ENCODE results near the gene TSHZ2.

Gene TSHZ2

GRCh38 chr20:53061192-53062108 lies 89.3 kb downstream of the TSHZ2 start:
- DNase-seq (ENCODE audit: low read depth, low spot score): no peak
- H3K36me3 ChIP-seq (ENCODE audit: control insufficient read depth, insufficient read depth, low read length): no peaks in the 10 kb centered on the region
- no peak overlapping the region for H3K4me3 ChIP-seq (ENCODE audit: low read length)
- H3K27me3 ChIP-seq (ENCODE audit: control insufficient read depth, insufficient read depth, low read length): no peaks in the 10 kb centered on the region
- WGBS (ENCODE audit: insufficient coverage, insufficient read length): no CpG with 5 or more reads among the region's 2 CpGs
- no peak overlapping the region for H3K27ac ChIP-seq (ENCODE audit: low read length)
- no peaks in the 10 kb centered on the region for H3K9me3 ChIP-seq (ENCODE audit: control insufficient read depth, insufficient read depth, low read length)
- no peaks in the 10 kb centered on the region for H3K4me1 ChIP-seq (ENCODE audit: control insufficient read depth, insufficient read depth, low read length)

GRCh38 chr20:53064935-53065334 lies 92.8 kb downstream of the TSHZ2 start:
- Histone ChIP-seq H3K4me3 (ENCODE audit: low read length) (no peak overlapping the region), H3K9me3 (ENCODE audit: control insufficient read depth, insufficient read depth, low read length) (no peaks in the 10 kb centered on the region), H3K36me3 (ENCODE audit: control insufficient read depth, insufficient read depth, low read length) (no peaks in the 10 kb centered on the region), H3K27ac (ENCODE audit: low read length) (no peak overlapping the region), H3K27me3 (ENCODE audit: control insufficient read depth, insufficient read depth, low read length) (no peaks in the 10 kb centered on the region), H3K4me1 (ENCODE audit: control insufficient read depth, insufficient read depth, low read length) (no peaks in the 10 kb centered on the region)
- WGBS (ENCODE audit: insufficient coverage, insufficient read length): no CpG with 5 or more reads among the region's 7 CpGs
- no peak for DNase-seq (ENCODE audit: low read depth, low spot score)

DNA sequence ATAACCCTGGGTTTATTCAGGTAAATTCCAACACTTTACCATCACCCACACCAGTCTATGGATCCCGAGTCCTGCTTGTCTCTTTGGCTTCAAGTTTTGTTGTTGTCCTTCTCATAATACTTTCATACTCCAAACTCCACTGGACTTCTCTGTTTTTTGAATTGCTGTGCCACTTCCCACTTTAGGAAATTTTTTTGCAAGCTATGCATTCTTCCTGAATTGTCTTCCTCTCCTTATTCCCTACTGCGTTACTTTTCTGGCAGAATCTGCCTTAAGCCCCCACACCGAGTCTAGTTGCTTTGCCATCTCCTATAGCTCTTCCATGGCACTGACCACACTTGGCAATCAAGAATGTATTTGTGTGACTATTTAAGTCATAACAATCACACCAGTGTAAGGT lies 96.1 kb downstream of the TSHZ2 start:
- no peak overlapping the region for H3K4me3 ChIP-seq (ENCODE audit: low read length)
- no CpG with 5 or more reads among the region's 3 CpGs for WGBS (ENCODE audit: insufficient coverage, insufficient read length)
- H3K36me3 ChIP-seq (ENCODE audit: control insufficient read depth, insufficient read depth, low read length): no peaks in the 10 kb centered on the region
- no peaks in the 10 kb centered on the region for H3K27me3 ChIP-seq (ENCODE audit: control insufficient read depth, insufficient read depth, low read length)
- no peak overlapping the region for H3K27ac ChIP-seq (ENCODE audit: low read length)
- DNase-seq (ENCODE audit: low read depth, low spot score): no peak
- H3K9me3 ChIP-seq (ENCODE audit: control insufficient read depth, insufficient read depth, low read length): no peaks in the 10 kb centered on the region
- no peaks in the 10 kb centered on the region for H3K4me1 ChIP-seq (ENCODE audit: control insufficient read depth, insufficient read depth, low read length)

DNA sequence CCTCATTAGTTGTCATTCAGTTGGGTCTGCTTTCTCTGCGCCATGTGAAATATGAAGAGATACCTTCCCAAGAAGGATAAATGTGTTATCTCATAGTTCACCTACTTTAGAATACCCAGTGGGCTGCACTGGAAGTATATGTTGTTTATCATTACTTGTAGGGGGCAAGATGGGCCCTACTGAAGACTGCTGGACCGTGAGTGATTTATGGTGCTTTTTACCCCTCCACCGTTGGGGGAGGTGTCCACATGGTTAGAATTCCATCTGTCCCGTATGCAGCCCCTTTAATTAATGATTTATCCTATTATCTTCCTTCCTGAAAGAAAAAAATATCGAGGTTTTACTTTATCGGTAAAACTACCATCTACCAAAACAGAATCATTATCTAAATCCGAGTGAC lies 97.0 kb downstream of the TSHZ2 start:
- Histone ChIP-seq H3K4me3 (ENCODE audit: low read length) (no peak overlapping the region), H3K27me3 (ENCODE audit: control insufficient read depth, insufficient read depth, low read length) (no peaks in the 10 kb centered on the region), H3K27ac (ENCODE audit: low read length) (no peak overlapping the region), H3K9me3 (ENCODE audit: control insufficient read depth, insufficient read depth, low read length) (no peaks in the 10 kb centered on the region), H3K36me3 (ENCODE audit: control insufficient read depth, insufficient read depth, low read length) (no peaks in the 10 kb centered on the region), H3K4me1 (ENCODE audit: control insufficient read depth, insufficient read depth, low read length) (no peaks in the 10 kb centered on the region)
- DNase-seq (ENCODE audit: low read depth, low spot score): no peak
- no CpG with 5 or more reads among the region's 7 CpGs for WGBS (ENCODE audit: insufficient coverage, insufficient read length)

GRCh38 chr20:53070224-53070623 lies 98.1 kb downstream of the TSHZ2 start:
- Histone ChIP-seq H3K27me3 (ENCODE audit: control insufficient read depth, insufficient read depth, low read length) (no peaks in the 10 kb centered on the region), H3K9me3 (ENCODE audit: control insufficient read depth, insufficient read depth, low read length) (no peaks in the 10 kb centered on the region), H3K4me1 (ENCODE audit: control insufficient read depth, insufficient read depth, low read length) (no peaks in the 10 kb centered on the region), H3K4me3 (ENCODE audit: low read length) (no peak overlapping the region), H3K27ac (ENCODE audit: low read length) (no peak overlapping the region), H3K36me3 (ENCODE audit: control insufficient read depth, insufficient read depth, low read length) (no peaks in the 10 kb centered on the region)
- WGBS (ENCODE audit: insufficient coverage, insufficient read length): no CpG with 5 or more reads among the region's 4 CpGs
- DNase-seq (ENCODE audit: low read depth, low spot score): no peak

GRCh38 chr20:53070706-53071392 lies 98.7 kb downstream of the TSHZ2 start:
- H3K9me3 ChIP-seq (ENCODE audit: control insufficient read depth, insufficient read depth, low read length): no peaks in the 10 kb centered on the region
- H3K4me1 ChIP-seq (ENCODE audit: control insufficient read depth, insufficient read depth, low read length): no peaks in the 10 kb centered on the region
- no CpG with 5 or more reads among the region's 8 CpGs for WGBS (ENCODE audit: insufficient coverage, insufficient read length)
- H3K36me3 ChIP-seq (ENCODE audit: control insufficient read depth, insufficient read depth, low read length): no peaks in the 10 kb centered on the region
- DNase-seq (ENCODE audit: low read depth, low spot score): no peak
- no peaks in the 10 kb centered on the region for H3K27me3 ChIP-seq (ENCODE audit: control insufficient read depth, insufficient read depth, low read length)
- H3K4me3 ChIP-seq (ENCODE audit: low read length): no peak overlapping the region
- H3K27ac ChIP-seq (ENCODE audit: low read length): no peak overlapping the region

GRCh38 chr20:53071833-53072232 lies 99.7 kb downstream of the TSHZ2 start:
- no peak overlapping the region for H3K4me3 ChIP-seq (ENCODE audit: low read length)
- no peak for DNase-seq (ENCODE audit: low read depth, low spot score)
- no peaks in the 10 kb centered on the region for H3K4me1 ChIP-seq (ENCODE audit: control insufficient read depth, insufficient read depth, low read length)
- H3K36me3 ChIP-seq (ENCODE audit: control insufficient read depth, insufficient read depth, low read length): no peaks in the 10 kb centered on the region
- H3K27me3 ChIP-seq (ENCODE audit: control insufficient read depth, insufficient read depth, low read length): no peaks in the 10 kb centered on the region
- WGBS (ENCODE audit: insufficient coverage, insufficient read length): no CpG with 5 or more reads among the region's 8 CpGs
- no peaks in the 10 kb centered on the region for H3K9me3 ChIP-seq (ENCODE audit: control insufficient read depth, insufficient read depth, low read length)
- no peak overlapping the region for H3K27ac ChIP-seq (ENCODE audit: low read length)

DNA sequence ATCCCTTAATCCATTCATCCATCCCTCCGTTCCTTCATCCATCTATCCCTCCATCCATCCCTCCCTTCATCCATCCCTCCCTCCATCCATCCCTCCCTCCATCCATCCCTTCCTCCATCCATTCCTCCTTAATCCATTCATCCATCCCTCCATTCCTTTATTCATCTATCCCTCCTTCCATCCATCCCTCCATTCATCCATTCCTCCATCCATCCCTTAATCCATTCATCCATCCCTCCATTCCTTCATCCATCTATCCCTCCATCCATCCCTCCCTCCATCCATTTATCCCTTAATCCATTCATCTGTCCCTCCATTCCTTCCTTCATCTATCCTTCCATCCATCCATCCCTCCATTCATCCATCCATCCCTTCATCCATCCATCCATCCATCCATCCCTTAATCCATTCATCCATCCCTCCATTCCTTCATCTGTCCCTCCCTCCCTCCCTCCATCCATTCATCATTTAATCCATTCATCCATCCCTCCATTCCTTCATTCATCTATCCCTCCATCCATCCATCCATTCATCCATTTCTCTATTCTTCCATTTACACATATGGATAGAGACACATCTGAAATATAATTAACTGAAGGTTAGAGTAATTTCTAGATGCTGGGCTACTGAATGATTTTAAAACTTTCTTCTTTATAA lies 100.9 kb downstream of the TSHZ2 start:
- Histone ChIP-seq H3K9me3 (ENCODE audit: control insufficient read depth, insufficient read depth, low read length) (no peaks in the 10 kb centered on the region), H3K27ac (ENCODE audit: low read length) (no peak overlapping the region), H3K36me3 (ENCODE audit: control insufficient read depth, insufficient read depth, low read length) (no peaks in the 10 kb centered on the region), H3K4me3 (ENCODE audit: low read length) (no peak overlapping the region), H3K4me1 (ENCODE audit: control insufficient read depth, insufficient read depth, low read length) (no peaks in the 10 kb centered on the region), H3K27me3 (ENCODE audit: control insufficient read depth, insufficient read depth, low read length) (no peaks in the 10 kb centered on the region)
- 100% methylated on average over 1 of the region's 1 CpG for WGBS (ENCODE audit: insufficient coverage, insufficient read length)
- DNase-seq (ENCODE audit: low read depth, low spot score): no peak

GRCh38 chr20:53073636-53074415 lies 101.7 kb downstream of the TSHZ2 start:
- WGBS (ENCODE audit: insufficient coverage, insufficient read length): no CpG with 5 or more reads among the region's 4 CpGs
- no peak overlapping the region for H3K4me3 ChIP-seq (ENCODE audit: low read length)
- H3K9me3 ChIP-seq (ENCODE audit: control insufficient read depth, insufficient read depth, low read length): no peaks in the 10 kb centered on the region
- H3K36me3 ChIP-seq (ENCODE audit: control insufficient read depth, insufficient read depth, low read length): no peaks in the 10 kb centered on the region
- DNase-seq (ENCODE audit: low read depth, low spot score): no peak
- H3K27ac ChIP-seq (ENCODE audit: low read length): no peak overlapping the region
- no peaks in the 10 kb centered on the region for H3K4me1 ChIP-seq (ENCODE audit: control insufficient read depth, insufficient read depth, low read length)
- no peaks in the 10 kb centered on the region for H3K27me3 ChIP-seq (ENCODE audit: control insufficient read depth, insufficient read depth, low read length)

DNA sequence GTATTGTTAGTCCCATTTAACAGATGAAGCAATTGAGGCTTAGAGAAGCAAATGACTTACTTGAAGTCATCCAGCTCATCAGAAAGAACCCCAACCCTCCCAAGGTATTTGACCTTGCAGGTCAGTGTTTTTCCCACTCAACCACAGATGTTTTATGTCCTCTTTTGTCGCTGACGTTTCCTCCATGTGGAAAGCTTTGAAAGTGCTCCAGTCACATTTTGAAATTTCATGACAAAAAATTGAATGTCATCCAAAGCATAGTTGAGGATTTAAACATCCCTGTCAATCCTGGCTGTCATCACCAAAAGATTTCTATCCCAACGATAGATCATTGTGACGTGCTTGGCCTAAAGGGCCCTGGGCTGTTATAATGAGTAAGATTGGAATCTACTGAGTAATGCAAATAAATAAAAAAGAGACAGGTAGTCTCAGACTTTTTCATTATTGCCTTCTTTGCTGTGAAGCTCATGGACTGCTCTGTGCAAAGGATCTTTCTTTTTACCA lies 102.7 kb downstream of the TSHZ2 start:
- Histone ChIP-seq H3K9me3 (ENCODE audit: control insufficient read depth, insufficient read depth, low read length) (no peaks in the 10 kb centered on the region), H3K4me3 (ENCODE audit: low read length) (no peak overlapping the region), H3K27ac (ENCODE audit: low read length) (no peak overlapping the region), H3K36me3 (ENCODE audit: control insufficient read depth, insufficient read depth, low read length) (no peaks in the 10 kb centered on the region), H3K27me3 (ENCODE audit: control insufficient read depth, insufficient read depth, low read length) (no peaks in the 10 kb centered on the region), H3K4me1 (ENCODE audit: control insufficient read depth, insufficient read depth, low read length) (no peaks in the 10 kb centered on the region)
- DNase-seq (ENCODE audit: low read depth, low spot score): no peak
- WGBS (ENCODE audit: insufficient coverage, insufficient read length): no CpG with 5 or more reads among the region's 4 CpGs
